Uterus (tissue), 4 donors: ENCODE data around the gene WWOX. TPM values are rescaled to one million over a fixed set of nuclear protein-coding genes. Genes with fewer than 3 reads are reported as not detected.

ENCODE experiments used
- DNase-seq, 2 donors: peaks; one replicate each; pipeline ENCODE4 v3.0.0-alpha.2; 2019 to 2020
- H3K27ac ChIP-seq, 2 donors: fragments of 200-600 bp; sonication (generic); 1 replicate in 1 of 2; 2 replicates in 1 of 2; pipeline ENCODE4 v1.5.1; 2016 to 2018
- H3K27me3 ChIP-seq, 2 donors: fragments of 200-600 bp; sonication (generic); one replicate each; pipeline ENCODE4 v1.5.1; 2018 to 2019; ENCODE audit warnings: control low read depth in 1 of 2
- H3K36me3 ChIP-seq, 2 donors: fragments of 200-600 bp; sonication (generic); one replicate each; pipeline ENCODE4 v1.5.1; 2019; ENCODE audit warnings: control low read depth in 1 of 2
- H3K4me1 ChIP-seq, 2 donors: fragments of 200-600 bp; sonication (generic); one replicate each; pipeline ENCODE4 v1.5.1; 2018 to 2019; ENCODE audit warnings: control low read depth in 1 of 2
- H3K4me3 ChIP-seq, 2 donors: fragments of 200-600 bp; sonication (generic); 1 replicate in 1 of 2; 2 replicates in 1 of 2; pipeline ENCODE4 v1.5.1; 2018 to 2019; ENCODE audit warnings: mild to moderate bottlenecking in 1 of 2
- H3K9me3 ChIP-seq, 2 donors: fragments of 200-600 bp; sonication (generic); one replicate each; pipeline ENCODE4 v1.5.1; 2019; ENCODE audit warnings: control low read depth in 1 of 2
- POLR2A ChIP-seq, 2 donors: fragments of 450-650 bp; IDR thresholded peaks; one replicate each; pipeline ENCODE4 v1.6.1; 2016; ENCODE audit warnings: antibody characterized with exemption in 2 of 2, mild to moderate bottlenecking in 1 of 2, moderate library complexity in 1 of 2
- intact Hi-C: fragments of 100-400 bp; cut with DNase I; formaldehyde crosslinking; loops from one replicate; pipeline ENCODE4 v1.15.1; 2023; ENCODE audit warnings: low total_unique reads
- total RNA-seq, 4 donors: library from RNA; depleted of rRNA in 3 of 4; stranded (reverse); fragments of >200 nt in 3 of 4; gene quantifications; one replicate each; pipeline versions ENCODE4 v1.1.0 to v1.2.4, GENCODE V29; 2014 to 2023
- TF ChIP-seq, protein P1 (sequence below), 4 experiments: fragments of 200-600 bp in 2 of 4; fragments of 450-650 bp in 2 of 4; sonication (generic) in 2 of 4; IDR thresholded peaks; one replicate each; pipeline ENCODE4 v1.5.1; 2016 to 2019; ENCODE audit warnings: antibody characterized with exemption in 4 of 4, mild to moderate bottlenecking in 2 of 4, moderate library complexity in 1 of 4
- donor health status: DM: yes; HTN: yes; CAD: no.

Gene WWOX
- total RNA-seq, 4 donors from 2014 or later, result 34.1 to 99.9 (median 55.8) TPM

DNA sequence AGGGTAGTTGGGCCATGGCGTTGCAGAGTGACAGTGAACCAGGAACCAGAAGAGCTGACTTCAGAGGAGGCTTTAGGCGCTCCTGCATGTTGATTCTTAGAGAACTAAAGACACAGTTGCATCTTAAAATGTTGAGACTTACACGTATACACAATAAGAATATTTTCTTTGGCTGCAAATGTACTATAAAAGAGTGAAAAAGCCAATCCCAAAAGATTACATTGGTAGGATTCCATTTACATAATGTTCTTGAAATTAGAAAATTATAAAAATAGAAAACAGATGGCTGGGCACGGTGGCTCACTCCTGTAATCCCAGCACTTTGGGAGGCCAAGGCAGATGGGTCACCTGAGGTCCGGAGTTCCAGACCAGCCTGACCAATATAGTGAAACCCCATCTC lies 738.8 kb downstream of the WWOX start:
- no peak for DNase-seq
- Histone ChIP-seq H3K27me3 (no peaks in the 10 kb centered on the region), H3K4me3 (no peak overlapping the region), H3K4me1 (no peaks in the 10 kb centered on the region), H3K36me3 (no peaks in the 10 kb centered on the region), H3K9me3 (no peaks in the 10 kb centered on the region), H3K27ac (no peak overlapping the region)
- TF ChIP-seq POLR2A (IDR thresholded peaks at IDR 0.05), result no peak
- TF ChIP-seq, protein P1, sequence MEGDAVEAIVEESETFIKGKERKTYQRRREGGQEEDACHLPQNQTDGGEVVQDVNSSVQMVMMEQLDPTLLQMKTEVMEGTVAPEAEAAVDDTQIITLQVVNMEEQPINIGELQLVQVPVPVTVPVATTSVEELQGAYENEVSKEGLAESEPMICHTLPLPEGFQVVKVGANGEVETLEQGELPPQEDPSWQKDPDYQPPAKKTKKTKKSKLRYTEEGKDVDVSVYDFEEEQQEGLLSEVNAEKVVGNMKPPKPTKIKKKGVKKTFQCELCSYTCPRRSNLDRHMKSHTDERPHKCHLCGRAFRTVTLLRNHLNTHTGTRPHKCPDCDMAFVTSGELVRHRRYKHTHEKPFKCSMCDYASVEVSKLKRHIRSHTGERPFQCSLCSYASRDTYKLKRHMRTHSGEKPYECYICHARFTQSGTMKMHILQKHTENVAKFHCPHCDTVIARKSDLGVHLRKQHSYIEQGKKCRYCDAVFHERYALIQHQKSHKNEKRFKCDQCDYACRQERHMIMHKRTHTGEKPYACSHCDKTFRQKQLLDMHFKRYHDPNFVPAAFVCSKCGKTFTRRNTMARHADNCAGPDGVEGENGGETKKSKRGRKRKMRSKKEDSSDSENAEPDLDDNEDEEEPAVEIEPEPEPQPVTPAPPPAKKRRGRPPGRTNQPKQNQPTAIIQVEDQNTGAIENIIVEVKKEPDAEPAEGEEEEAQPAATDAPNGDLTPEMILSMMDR (IDR thresholded peaks at IDR 0.05), result no peak
- intact Hi-C loops, result no loop called here

DNA sequence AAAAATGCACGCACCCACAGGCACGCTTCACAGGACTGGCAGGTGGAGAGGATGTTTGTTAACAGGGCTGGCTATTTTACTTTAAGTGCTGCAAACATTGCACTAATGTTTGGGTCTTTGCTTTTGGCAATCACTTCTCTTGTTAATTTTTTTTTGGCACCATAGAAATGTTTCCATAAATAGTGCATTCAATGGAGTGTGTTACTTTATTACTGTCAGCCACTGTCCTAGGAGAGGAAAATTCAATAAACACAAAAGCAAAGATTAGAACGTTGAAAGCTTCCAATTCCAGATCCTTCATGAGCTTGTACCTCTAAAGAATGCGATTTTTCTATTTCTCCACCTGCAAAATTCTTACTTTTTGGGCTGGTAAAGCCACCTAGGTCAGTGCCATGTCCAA lies 743.5 kb downstream of the WWOX start:
- H3K27me3 ChIP-seq, result no peaks in the 10 kb centered on the region
- DNase-seq, result no peak
- intact Hi-C loops, result no loop called here
- no peaks in the 10 kb centered on the region for H3K36me3 ChIP-seq
- H3K9me3 ChIP-seq, result no peaks in the 10 kb centered on the region
- peak overlapping the region in 1 of 2 donors; percentile 57 for H3K27ac ChIP-seq
- TF ChIP-seq, protein P1 (IDR thresholded peaks at IDR 0.05), result no peak
- TF ChIP-seq POLR2A (IDR thresholded peaks at IDR 0.05), result no peak
- no peak overlapping the region for H3K4me3 ChIP-seq
- H3K4me1 ChIP-seq, result no peaks in the 10 kb centered on the region

DNA sequence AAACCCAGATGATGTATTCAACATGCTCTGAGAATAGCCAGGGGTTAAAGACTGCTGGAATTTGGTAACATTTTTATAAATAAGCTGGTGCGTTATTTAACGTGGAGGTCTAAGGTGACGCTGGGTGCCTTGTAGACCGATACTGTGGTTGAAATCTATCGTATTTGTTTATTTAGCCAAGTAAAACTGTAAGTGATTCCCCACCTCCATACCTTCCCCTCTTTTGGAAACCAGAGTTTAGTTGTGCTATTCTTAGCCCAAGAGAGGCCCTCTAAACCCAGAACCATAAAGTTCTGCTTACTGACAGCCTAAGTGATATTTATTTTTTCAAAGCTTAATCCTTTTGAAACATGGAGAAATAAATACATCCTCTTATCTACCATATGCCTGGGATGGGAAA lies 744.5 kb downstream of the WWOX start:
- intact Hi-C loops, result no loop called here
- no peaks in the 10 kb centered on the region for H3K27me3 ChIP-seq
- peak overlapping the region; percentile 52 to 57 for H3K27ac ChIP-seq
- H3K4me1 ChIP-seq, result no peaks in the 10 kb centered on the region
- no peaks in the 10 kb centered on the region for H3K36me3 ChIP-seq
- H3K4me3 ChIP-seq, result peak overlapping the region in 1 of 2 donors; percentile 1
- no peak for TF ChIP-seq POLR2A (IDR thresholded peaks at IDR 0.05)
- TF ChIP-seq, protein P1 (IDR thresholded peaks at IDR 0.05), result no peak
- H3K9me3 ChIP-seq, result no peaks in the 10 kb centered on the region
- no peak for DNase-seq

DNA sequence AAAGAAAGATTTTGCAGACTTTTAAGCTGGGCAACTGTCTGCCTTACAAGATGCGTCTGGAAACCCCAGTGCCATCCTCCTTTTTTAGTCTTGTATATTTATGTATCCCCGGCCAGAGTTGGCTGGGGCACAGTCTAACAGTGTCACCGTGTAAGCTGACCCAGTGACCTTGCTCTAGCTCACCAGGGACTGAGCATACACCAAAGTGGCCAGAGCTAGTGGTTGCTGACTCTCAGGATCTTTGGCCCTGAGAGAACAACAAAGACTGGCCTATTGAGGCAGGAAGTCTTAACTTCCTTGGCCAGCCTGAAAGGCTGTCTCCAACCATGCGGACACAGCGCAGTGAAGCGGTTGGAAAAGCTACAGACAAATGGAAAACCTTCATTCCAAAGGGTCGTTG lies 745.2 kb downstream of the WWOX start:
- Histone ChIP-seq H3K27ac (peak overlapping the region; percentile 52 to 57), H3K4me3 (no peak overlapping the region), H3K4me1 (no peaks in the 10 kb centered on the region), H3K27me3 (no peaks in the 10 kb centered on the region), H3K9me3 (no peaks in the 10 kb centered on the region), H3K36me3 (no peaks in the 10 kb centered on the region)
- intact Hi-C loops, result no loop called here
- TF ChIP-seq, protein P1 (IDR thresholded peaks at IDR 0.05), result no peak
- TF ChIP-seq POLR2A (IDR thresholded peaks at IDR 0.05), result no peak
- no peak for DNase-seq

DNA sequence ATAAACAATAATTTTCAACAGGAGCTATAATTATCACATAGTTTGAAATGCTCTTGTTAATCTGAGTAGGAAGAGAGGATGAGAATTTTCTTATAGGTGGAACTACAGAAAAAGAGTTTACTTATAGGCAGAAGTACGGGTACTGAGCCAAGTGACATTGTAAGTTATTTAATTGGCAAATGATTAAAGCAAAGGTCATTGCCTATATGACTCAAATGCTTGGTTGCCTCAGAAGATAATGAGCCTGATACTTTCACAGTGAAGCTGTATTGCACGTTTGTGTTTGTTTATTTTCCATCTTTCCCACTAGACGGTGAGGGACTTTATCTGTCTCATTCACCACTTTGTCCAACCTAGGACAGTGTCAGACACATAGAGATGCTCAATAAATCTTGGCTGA lies 751.8 kb downstream of the WWOX start:
- TF ChIP-seq, protein P1 (IDR thresholded peaks at IDR 0.05), result no peak
- no peak for TF ChIP-seq POLR2A (IDR thresholded peaks at IDR 0.05)
- H3K9me3 ChIP-seq, result no peaks in the 10 kb centered on the region
- no peaks in the 10 kb centered on the region for H3K27me3 ChIP-seq
- H3K4me3 ChIP-seq, result no peak overlapping the region
- DNase-seq, result no peak
- no peak overlapping the region for H3K27ac ChIP-seq
- H3K36me3 ChIP-seq, result no peaks in the 10 kb centered on the region
- intact Hi-C loops, result no loop called here
- H3K4me1 ChIP-seq, result no peaks in the 10 kb centered on the region
